ENCODE measurements around the gene ZNF23.

Gene ZNF23

DNA sequence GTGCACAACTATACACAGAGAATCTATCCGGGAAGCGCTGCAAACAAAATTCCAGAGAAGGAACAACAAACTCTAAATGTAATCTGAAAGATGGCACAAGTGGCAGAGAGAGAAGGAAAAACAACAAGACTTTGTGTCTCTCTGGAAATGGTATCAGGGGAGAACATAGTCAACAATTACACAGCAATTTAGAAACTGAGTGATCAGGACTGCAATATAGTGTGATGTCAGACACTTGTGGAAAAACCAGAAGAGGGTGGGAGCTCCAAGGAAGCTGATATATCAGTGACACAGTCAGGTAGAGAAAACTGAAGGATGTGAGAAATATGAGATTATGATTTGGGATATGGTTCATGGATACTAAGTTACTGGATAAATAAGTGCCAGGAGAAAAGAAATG lies 18.9 kb upstream of the ZNF23 start:
- Mint-ChIP-seq H3K4me3 (no peak overlapping the region), H3K27ac (no peak overlapping the region), H3K9me3 (no peaks in the 10 kb centered on the region), H3K4me1 (peaks cover 16% of the 10 kb centered on the region), H3K27me3 (no peaks in the 10 kb centered on the region)
- ATAC-seq (no peak), DNase-seq (no peak)

DNA sequence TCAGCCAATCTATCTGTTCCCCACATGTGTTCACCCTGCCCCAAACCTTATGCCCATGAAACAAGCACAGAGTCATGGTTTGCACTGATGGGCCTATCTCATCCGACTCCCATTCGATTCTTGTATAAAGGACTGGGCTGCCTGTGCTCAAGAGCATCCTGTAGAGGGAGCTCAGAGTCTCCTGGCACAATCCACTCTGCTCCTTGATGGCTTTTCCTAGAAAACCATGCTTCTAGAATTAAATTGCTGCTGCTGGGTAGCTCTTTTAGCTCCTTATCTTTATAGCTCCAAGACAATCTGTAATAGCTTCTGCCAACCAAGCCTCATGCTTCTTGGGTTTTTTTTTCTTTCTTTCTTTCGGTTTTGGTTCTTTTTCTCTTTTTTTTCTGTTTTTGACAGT lies 17.4 kb upstream of the ZNF23 start:
- no peak for DNase-seq
- peaks cover 16% of the 10 kb centered on the region for H3K4me1 Mint-ChIP-seq
- H3K27ac Mint-ChIP-seq = peak overlapping the region in 1 of 2 donors; percentile 60
- no peaks in the 10 kb centered on the region for H3K27me3 Mint-ChIP-seq
- no peak for ATAC-seq
- H3K9me3 Mint-ChIP-seq = no peaks in the 10 kb centered on the region
- no peak overlapping the region for H3K4me3 Mint-ChIP-seq

DNA sequence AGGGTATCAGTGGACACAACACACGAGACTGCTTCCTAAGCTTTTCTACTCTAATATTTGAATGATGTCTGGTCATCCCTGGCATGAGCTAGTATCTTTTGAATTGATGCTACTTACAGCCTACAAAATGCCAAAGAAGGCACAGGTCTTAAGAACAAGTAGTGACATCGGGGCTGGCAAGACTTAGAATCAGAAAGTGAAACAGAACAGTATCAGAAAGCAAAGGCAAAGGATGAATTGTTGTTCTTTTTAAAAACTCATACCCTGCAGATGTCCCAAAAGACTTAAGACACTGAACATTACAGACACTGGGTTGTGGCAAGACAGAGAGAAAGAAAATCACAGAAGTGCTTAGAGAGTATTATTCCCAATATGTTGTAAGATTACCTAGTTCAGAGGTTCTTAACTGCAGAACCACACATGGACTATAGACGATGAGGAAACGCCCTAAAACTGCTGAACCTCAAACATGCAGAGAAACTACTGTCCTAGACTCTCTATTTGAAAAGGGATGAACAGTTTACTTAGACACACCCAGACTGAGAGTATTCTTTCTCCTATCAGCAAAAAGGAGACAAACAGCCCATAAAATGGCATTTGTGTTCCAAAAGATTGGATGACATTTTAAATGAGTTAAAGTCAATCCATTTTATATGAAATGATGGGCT lies 14.5 kb upstream of the ZNF23 start:
- H3K4me3 Mint-ChIP-seq = no peak overlapping the region
- no peak overlapping the region for H3K27ac Mint-ChIP-seq
- H3K9me3 Mint-ChIP-seq = no peaks in the 10 kb centered on the region
- peaks cover under 1% of the 10 kb centered on the region for H3K4me1 Mint-ChIP-seq
- ATAC-seq (no peak), DNase-seq (no peak)
- H3K27me3 Mint-ChIP-seq = no peaks in the 10 kb centered on the region

DNA sequence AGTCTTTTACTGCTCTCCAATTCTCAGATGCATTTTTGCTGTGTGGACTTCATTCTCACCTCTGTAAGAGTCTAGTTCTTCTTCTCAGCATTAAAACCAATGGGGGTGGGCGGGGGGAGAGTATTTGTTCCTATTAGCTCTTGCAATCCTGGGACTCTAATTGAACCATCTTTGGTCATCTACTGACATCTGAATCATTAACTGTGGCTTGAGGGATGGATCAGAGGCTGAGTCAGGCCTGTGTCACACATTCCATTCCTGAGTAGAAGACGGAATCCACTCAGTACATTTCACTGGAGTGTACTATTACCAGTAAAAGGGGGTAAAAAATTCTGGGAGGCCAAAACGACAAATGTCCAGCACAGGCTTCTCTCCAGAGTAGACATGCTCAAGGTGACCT lies 12.8 kb upstream of the ZNF23 start:
- Mint-ChIP-seq H3K9me3 (no peaks in the 10 kb centered on the region), H3K4me3 (no peak overlapping the region), H3K27ac (no peak overlapping the region), H3K4me1 (no peaks in the 10 kb centered on the region), H3K27me3 (no peaks in the 10 kb centered on the region)
- no peak for DNase-seq
- ATAC-seq = no peak

DNA sequence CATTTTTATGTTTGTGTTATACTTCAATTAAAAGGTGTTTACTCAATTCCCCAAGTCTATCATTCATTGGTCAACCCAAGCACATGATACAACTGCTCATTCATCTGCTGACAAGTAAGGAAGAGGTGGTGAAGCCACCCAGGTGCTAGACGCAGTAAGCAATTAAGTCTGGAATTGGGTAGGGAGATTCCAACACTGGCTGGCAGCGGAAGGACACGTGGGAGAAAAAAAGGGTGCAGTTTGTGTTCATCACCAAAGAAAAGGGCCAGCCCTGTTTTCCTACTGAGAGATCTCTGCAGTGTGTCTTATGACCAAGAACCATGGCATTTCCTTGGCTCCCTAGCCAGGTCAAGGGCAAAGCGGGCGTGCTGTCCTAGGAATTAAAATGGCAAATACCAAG lies 11.8 kb upstream of the ZNF23 start:
- H3K9me3 Mint-ChIP-seq = no peaks in the 10 kb centered on the region
- H3K4me3 Mint-ChIP-seq = no peak overlapping the region
- DNase-seq (no peak), ATAC-seq (no peak)
- H3K27me3 Mint-ChIP-seq = no peaks in the 10 kb centered on the region
- peak overlapping the region in 1 of 2 donors; percentile 13 for H3K27ac Mint-ChIP-seq
- H3K4me1 Mint-ChIP-seq = no peaks in the 10 kb centered on the region

DNA sequence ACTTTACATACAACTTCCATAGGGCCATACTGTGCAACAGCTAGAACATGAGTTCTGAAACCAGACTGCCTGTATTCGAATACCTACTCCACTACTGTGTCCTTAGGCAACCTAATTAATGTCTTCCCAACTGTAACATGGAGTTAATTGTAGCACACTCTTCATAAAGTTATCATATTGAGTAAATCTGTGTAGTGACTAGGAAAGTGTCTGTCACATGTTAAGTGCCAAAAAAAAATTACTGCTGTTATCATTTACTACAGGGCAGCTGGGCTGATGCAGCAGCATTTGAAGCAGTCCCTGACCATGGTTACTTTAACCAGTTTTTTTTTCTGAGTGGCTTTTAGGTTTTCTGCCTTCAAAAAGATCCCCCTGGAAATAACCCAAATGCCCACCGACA lies 10.9 kb upstream of the ZNF23 start:
- H3K9me3 Mint-ChIP-seq = no peaks in the 10 kb centered on the region
- no peaks in the 10 kb centered on the region for H3K4me1 Mint-ChIP-seq
- no peak overlapping the region for H3K27ac Mint-ChIP-seq
- DNase-seq (no peak), ATAC-seq (no peak)
- H3K4me3 Mint-ChIP-seq = no peak overlapping the region
- no peaks in the 10 kb centered on the region for H3K27me3 Mint-ChIP-seq

DNA sequence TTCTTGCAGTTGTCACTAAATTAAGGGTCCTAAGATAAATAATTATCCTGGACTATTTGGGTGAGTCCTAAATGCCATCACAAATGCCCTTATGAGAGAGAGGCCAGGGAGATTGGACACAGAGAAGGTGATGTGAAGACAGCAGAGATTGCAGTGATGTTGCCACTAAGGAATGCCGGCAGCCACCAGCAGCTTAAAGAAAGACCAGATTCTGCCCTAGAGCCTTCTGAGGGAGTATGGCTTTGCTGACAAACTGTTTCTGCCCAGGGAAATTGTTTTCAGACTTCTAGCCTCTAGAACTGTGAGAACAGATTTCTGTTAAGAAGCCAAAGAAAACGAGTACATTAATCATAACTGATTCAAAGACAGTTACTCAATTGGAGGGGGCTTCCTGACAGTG lies 10.0 kb upstream of the ZNF23 start:
- no peak for ATAC-seq
- Mint-ChIP-seq H3K4me3 (no peak overlapping the region), H3K4me1 (no peaks in the 10 kb centered on the region), H3K9me3 (no peaks in the 10 kb centered on the region), H3K27ac (no peak overlapping the region), H3K27me3 (no peaks in the 10 kb centered on the region)
- no peak for DNase-seq

DNA sequence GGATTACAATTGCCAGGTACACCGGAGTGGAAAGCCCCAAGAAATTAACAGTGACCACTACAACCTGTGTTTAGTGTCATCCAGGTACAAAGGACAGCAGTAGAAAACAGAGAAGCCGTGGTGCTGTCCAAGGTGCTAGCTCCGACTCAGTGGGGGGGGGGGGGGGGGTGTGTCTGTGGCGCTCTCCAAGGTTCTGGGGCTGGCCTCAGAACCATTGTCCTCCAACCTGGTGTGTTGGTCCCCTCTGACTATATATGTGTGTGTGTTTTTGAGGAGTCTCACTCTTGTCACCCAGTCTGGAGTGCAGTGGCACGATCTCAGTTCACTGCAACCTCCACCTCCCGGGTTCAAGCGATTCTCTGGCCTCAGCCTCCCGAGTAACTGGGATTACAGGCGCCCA lies 5.8 kb upstream of the ZNF23 start:
- Mint-ChIP-seq H3K27ac (no peak overlapping the region), H3K4me1 (peaks cover 7% of the 10 kb centered on the region), H3K27me3 (no peaks in the 10 kb centered on the region), H3K4me3 (no peak overlapping the region), H3K9me3 (no peaks in the 10 kb centered on the region)
- peak in 1 of 2 donors; percentile 11 for DNase-seq
- peak; percentile 33 for ATAC-seq

DNA sequence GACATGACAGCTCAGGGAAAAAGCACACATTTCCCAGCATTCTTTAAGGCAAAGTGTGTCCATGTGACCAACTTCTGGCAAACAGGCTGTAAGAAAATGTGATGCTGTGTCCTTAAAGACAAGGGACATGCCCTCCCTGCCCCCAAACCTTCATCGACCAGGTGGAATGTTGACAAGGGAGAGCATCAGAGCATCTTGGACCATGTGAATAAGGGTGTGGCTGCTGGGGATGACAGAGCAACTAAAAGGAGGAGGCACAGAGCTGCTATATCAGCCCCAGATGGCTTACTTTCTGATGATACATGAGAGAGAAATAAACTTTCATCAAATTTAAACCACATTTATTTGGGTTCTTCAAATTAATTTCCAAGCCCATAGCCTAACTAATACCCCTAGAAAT lies 2.2 kb upstream of the ZNF23 start:
- no peak overlapping the region for H3K4me3 Mint-ChIP-seq
- no peaks in the 10 kb centered on the region for H3K27me3 Mint-ChIP-seq
- H3K27ac Mint-ChIP-seq = no peak overlapping the region
- ATAC-seq = no peak
- H3K4me1 Mint-ChIP-seq = peaks cover 17% of the 10 kb centered on the region
- H3K9me3 Mint-ChIP-seq = no peaks in the 10 kb centered on the region
- DNase-seq = no peak

DNA sequence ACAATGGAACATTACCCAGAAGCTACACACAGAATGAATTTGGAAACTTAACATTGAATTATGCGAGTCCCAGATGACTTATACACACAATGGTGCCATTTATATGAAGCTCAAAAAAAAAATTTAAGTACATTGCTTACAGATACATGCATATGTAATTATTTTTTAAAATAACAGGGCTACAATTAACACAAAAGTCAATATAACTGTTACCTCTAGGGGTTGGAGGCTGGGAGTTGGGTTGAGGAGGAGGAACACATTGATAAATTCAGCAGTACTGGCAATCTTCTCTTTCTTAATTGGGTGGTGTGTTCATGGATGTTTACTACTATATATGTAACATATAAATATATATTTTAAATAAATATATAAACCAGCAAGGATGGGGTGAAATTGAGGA lies 1.1 kb downstream of the ZNF23 start:
- H3K9me3 Mint-ChIP-seq = no peaks in the 10 kb centered on the region
- no peaks in the 10 kb centered on the region for H3K27me3 Mint-ChIP-seq
- peaks cover 17% of the 10 kb centered on the region for H3K4me1 Mint-ChIP-seq
- H3K4me3 Mint-ChIP-seq = peak overlapping the region; percentile 93 to 99
- ATAC-seq = no peak
- peak overlapping the region in 1 of 2 donors; percentile 77 for H3K27ac Mint-ChIP-seq
- no peak for DNase-seq

DNA sequence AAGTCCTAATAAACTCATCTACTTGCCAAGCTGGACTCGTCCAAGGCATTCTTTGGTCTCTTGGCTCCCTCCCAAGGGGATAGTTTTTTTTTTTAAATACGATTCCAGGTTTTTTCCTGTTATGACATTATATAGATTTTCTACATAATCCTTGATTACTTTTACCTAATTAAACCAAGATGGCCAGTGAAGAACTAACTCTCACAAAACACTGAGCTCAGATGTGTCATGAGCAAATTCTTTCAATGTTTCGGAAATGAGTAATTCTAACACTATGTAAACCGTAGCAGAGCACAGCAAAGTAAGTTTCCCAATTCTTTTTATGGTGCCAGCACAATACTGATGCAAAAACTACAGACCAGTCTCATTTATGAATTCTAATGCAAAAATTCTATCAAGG lies 1.8 kb downstream of the ZNF23 start:
- Mint-ChIP-seq H3K27me3 (no peaks in the 10 kb centered on the region), H3K4me1 (peaks cover 17% of the 10 kb centered on the region), H3K27ac (no peak overlapping the region), H3K4me3 (peak overlapping the region in 1 of 2 donors; percentile 93), H3K9me3 (no peaks in the 10 kb centered on the region)
- DNase-seq (no peak), ATAC-seq (no peak)

DNA sequence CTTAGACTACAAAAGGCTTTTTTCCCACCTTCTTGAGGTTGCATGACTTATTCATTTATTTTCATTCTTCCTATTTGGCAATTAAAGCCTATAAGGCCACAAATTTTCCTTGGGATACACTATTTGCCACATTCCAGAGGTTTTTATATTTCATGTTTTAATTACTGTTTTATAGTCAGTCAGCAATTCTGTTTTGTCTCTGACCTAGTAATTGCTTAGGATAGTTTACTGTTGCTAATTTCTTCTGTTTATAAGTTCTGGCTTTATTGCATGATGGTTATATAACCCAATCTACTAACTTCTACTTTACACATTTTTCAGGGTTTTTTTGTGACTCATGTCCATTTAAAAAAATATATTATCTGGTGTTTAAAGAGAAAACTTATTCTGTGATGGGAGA lies 2.5 kb downstream of the ZNF23 start:
- Mint-ChIP-seq H3K4me1 (peaks cover 17% of the 10 kb centered on the region), H3K4me3 (no peak overlapping the region), H3K9me3 (peaks cover 0 to 3% of the 10 kb centered on the region in 2 donors), H3K27me3 (no peaks in the 10 kb centered on the region), H3K27ac (no peak overlapping the region)
- ATAC-seq = no peak
- no peak for DNase-seq

DNA sequence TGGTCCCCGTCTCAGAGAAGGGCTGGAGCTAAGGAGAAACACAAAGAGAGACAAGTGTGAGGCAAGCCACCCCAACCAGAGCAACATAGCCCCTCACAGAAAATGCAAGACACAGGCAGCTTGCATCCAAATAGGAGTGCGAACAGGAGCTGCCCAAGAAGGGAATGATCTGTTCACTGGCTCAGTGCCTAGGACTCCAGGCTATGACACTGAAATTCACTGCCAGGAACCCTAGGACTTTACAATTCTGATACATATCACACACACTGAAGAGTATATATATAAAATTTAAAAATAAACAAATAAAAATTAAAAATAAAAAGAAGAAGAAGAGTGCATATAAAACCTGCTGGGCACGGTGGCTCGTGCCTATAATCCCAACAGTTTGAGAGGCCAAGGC lies 5.2 kb downstream of the ZNF23 start:
- Mint-ChIP-seq H3K27me3 (no peaks in the 10 kb centered on the region), H3K27ac (no peak overlapping the region), H3K4me1 (no peaks in the 10 kb centered on the region), H3K9me3 (peaks cover 15 to 29% of the 10 kb centered on the region in 2 donors), H3K4me3 (no peak overlapping the region)
- DNase-seq = no peak
- no peak for ATAC-seq

DNA sequence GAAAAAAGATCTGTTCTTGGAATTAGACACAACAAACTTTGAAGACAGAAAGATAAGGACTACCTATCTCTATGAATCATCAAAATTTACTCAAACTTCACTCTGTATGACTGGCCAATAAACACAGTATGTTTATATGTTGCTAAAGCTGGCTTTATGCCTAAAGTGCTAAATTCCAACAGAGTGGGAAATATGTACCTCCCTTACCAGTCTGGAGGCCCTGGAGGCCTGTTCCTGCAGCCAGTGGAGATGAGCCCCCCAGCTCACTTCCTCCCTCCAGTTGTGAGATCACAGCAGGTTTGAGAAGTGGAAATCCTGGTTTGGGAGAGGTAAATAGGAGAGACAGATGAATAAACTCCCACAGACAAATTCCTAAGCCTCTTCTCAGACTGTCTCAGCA lies 9.0 kb downstream of the ZNF23 start:
- Mint-ChIP-seq H3K9me3 (peaks cover 37 to 61% of the 10 kb centered on the region in 2 donors), H3K27ac (no peak overlapping the region), H3K4me1 (no peaks in the 10 kb centered on the region), H3K4me3 (no peak overlapping the region), H3K27me3 (no peaks in the 10 kb centered on the region)
- no peak for ATAC-seq
- no peak for DNase-seq

DNA sequence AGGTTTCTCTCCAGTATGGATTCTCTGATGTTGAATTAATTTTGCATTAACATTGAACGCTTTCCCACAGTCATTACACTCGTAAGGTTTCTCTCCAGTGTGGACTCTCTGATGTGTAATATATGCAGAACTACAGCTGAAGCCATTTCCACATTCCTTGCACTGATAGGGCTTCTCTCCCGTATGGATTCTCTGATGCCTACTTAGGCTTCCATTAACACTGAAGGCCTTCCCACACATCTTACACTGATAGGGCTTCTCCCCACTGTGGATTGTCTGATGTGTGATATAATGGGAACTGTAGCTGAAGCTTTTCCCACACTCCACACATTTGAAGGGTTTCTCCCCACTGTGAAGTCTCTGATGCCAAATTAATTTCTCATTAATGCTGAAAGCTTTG lies 13.0 kb downstream of the ZNF23 start:
- no peak overlapping the region for H3K27ac Mint-ChIP-seq
- DNase-seq = no peak
- no peak for ATAC-seq

DNA sequence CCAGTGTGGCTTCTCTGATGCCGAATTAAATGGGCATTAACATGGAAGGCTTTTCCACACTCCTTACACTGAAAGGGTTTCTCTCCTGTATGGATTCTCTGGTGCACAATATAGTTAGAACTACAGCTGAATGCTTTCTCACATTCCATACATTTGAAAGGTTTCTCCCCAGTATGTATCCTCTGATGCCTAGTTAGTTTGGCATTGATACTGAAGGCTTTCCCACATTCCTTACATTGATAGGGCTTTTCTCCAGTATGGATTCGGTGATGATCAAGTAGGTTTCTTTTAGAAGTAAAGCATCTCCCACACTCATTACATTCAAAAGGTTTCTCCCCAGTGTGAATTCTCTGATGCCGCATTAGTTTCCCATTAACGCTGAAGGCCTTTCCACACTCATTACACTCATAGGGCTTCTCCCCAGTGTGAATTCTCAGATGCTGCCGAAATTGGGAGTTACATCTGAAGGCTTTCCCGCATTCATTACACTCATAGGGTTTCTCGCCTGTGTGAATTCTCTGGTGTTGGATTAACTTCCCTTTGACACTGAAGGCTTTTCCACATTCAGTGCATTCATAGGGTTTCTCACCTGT lies 13.7 kb downstream of the ZNF23 start:
- H3K9me3 Mint-ChIP-seq = peaks cover 58 to 70% of the 10 kb centered on the region in 2 donors
- no peak overlapping the region for H3K4me3 Mint-ChIP-seq
- no peak for ATAC-seq
- H3K27ac Mint-ChIP-seq = no peak overlapping the region
- no peaks in the 10 kb centered on the region for H3K27me3 Mint-ChIP-seq
- no peaks in the 10 kb centered on the region for H3K4me1 Mint-ChIP-seq
- no peak for DNase-seq

More for the DNA sequence above, 13.0 kb downstream of the ZNF23 start:
- H3K9me3 Mint-ChIP-seq = peaks cover 55 to 70% of the 10 kb centered on the region in 2 donors
- no peaks in the 10 kb centered on the region for H3K4me1 Mint-ChIP-seq
- H3K27me3 Mint-ChIP-seq = no peaks in the 10 kb centered on the region
- H3K4me3 Mint-ChIP-seq = no peak overlapping the region

DNA sequence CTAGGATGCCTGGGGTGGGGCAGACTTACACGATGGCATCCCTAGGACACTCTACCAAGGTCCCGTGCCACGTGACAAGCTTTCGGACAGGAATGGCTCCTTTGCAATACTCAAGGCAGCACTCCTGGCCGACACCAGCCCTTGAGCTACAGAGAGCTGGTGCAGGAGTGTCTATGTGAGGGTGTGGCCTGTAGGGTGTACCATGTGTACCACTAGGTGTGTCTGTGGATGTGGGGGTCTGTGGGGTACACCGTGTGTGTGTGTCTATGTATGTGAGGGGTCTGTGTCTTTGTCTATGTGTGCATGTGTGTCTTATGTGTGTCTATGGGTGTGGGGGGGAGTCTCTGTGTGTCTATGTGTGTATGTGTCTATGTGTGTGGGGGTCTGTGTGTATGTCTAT lies 18.3 kb downstream of the ZNF23 start:
- peaks cover 11% of the 10 kb centered on the region for H3K4me1 Mint-ChIP-seq
- peaks cover 27 to 37% of the 10 kb centered on the region in 2 donors for H3K9me3 Mint-ChIP-seq
- no peak for ATAC-seq
- peaks cover 26% of the 10 kb centered on the region for H3K27me3 Mint-ChIP-seq
- H3K27ac Mint-ChIP-seq = no peak overlapping the region
- peak in 1 of 2 donors; percentile 1 for DNase-seq
- no peak overlapping the region for H3K4me3 Mint-ChIP-seq

Data from stimulated activated naive CD8-positive, alpha-beta T cell treated with anti-CD3 and anti-CD28 coated beads, Interleukin-15, amount 100 ng/mL, for 72 hours (primary cell).